Activated CD4-positive, alpha-beta T cell treated with anti-CD3 and anti-CD28 coated beads, Interleukin-2, amount 50 U/mL, for 16 hours (primary cell): ENCODE measurements around the gene RRP15.
A peak's percentile ranks its signal among the peaks of the same experiment; 100 is the strongest.

ENCODE experiments used
- DNase-seq: peaks from one replicate; pipeline ENCODE4 v3.0.0-alpha.2; 2020

RRP15 gene

GRCh38 chr1:218364028-218364710, 79.1 kb downstream of the RRP15 start:
- no peak for DNase-seq

- DNase-seq, result no peak
Observed at GRCh38 chr1:218365226-218365999, 80.3 kb downstream of the RRP15 start.

- no peak for DNase-seq
Observed at GRCh38 chr1:218366322-218367052, 81.4 kb downstream of the RRP15 start.

- no peak for DNase-seq
Observed at GRCh38 chr1:218367118-218367517, 82.0 kb downstream of the RRP15 start.

- DNase-seq, result no peak
Observed at GRCh38 chr1:218368686-218369085, 83.6 kb downstream of the RRP15 start.

- DNase-seq, result no peak
Observed at GRCh38 chr1:218369688-218370511, 84.8 kb downstream of the RRP15 start.

- no peak for DNase-seq
Observed at GRCh38 chr1:218371927-218372672, 87.0 kb downstream of the RRP15 start.

- no peak for DNase-seq
Observed at GRCh38 chr1:218374401-218375353, 89.6 kb downstream of the RRP15 start.

- no peak for DNase-seq
Observed at GRCh38 chr1:218376722-218377121, 91.6 kb downstream of the RRP15 start.

GRCh38 chr1:218377143-218377660, 92.1 kb downstream of the RRP15 start:
- peak; percentile 86 for DNase-seq

GRCh38 chr1:218380125-218380977, 95.3 kb downstream of the RRP15 start:
- no peak for DNase-seq

GRCh38 chr1:218382261-218382660, 97.2 kb downstream of the RRP15 start:
- no peak for DNase-seq

- DNase-seq, result no peak
Observed at GRCh38 chr1:218383051-218383450, 98.0 kb downstream of the RRP15 start.

- no peak for DNase-seq
Observed at GRCh38 chr1:218383681-218384080, 98.6 kb downstream of the RRP15 start.

GRCh38 chr1:218384581-218384993, 99.5 kb downstream of the RRP15 start:
- DNase-seq, result no peak
